Gastroesophageal sphincter (tissue), 4 donors: ENCODE results near the gene DENND6B. TPM values are rescaled to one million over a fixed set of nuclear protein-coding genes. Genes with fewer than 3 reads are reported as not detected.
A peak's percentile ranks its signal among the peaks of the same experiment; 100 is the strongest.
"Not testable (repeated sequence)": the region's sequence is repeated elsewhere in the genome, so short reads cannot be mapped to it uniquely, and the experiment has no call there.

Experiments used
- ATAC-seq: fragments of 150-250 bp; one replicate; pipeline ENCODE4 v1.9.1; 2016; ENCODE audit warnings: mild to moderate bottlenecking, moderate library complexity
- H3K27ac ChIP-seq, 4 donors: fragments of 200-600 bp; sonication (generic) in 3 of 4; 1 replicate in 3 of 4; 2 replicates in 1 of 4; pipeline ENCODE4 v1.5.1; 2016 to 2019
- H3K27me3 ChIP-seq: fragments of 200-600 bp; sonication (generic); one replicate; pipeline ENCODE4 v1.5.1; 2019
- H3K36me3 ChIP-seq, 2 donors: fragments of 200-600 bp; sonication (generic); one replicate each; pipeline ENCODE4 v1.5.1; 2019; ENCODE audit warnings: control low read depth in 1 of 2
- H3K4me1 ChIP-seq, 3 donors: fragments of 200-600 bp; sonication (generic); 1 replicate in 2 of 3; 2 replicates in 1 of 3; pipeline ENCODE4 v1.5.1; 2016 to 2019; ENCODE audit warnings: control low read depth in 2 of 3
- H3K4me3 ChIP-seq, 2 donors: fragments of 200-600 bp; sonication (generic); one replicate each; pipeline ENCODE4 v1.5.1; 2019; ENCODE audit warnings: mild to moderate bottlenecking in 1 of 2, moderate library complexity in 1 of 2
- H3K9me3 ChIP-seq, 3 donors: fragments of 200-600 bp; sonication (generic); one replicate each; pipeline ENCODE4 v1.5.1; 2017 to 2019; ENCODE audit warnings: control low read depth in 2 of 3
- CTCF ChIP-seq, 4 experiments: fragments of 200-600 bp in 2 of 4; fragments of 450-650 bp in 2 of 4; sonication (generic) in 1 of 4; IDR thresholded peaks; one replicate each; pipeline ENCODE4 v1.5.1; 2017 to 2019; ENCODE audit warnings: antibody characterized with exemption in 4 of 4, mild to moderate bottlenecking in 2 of 4, moderate library complexity in 2 of 4
- EP300 ChIP-seq: sonication (generic); formaldehyde crosslinking; IDR thresholded peaks from one replicate; pipeline ENCODE4 v1.6.1; 2017; ENCODE audit warnings: antibody characterized with exemption, mild to moderate bottlenecking
- POLR2A ChIP-seq, 2 donors: fragments of 450-650 bp; IDR thresholded peaks; one replicate each; pipeline ENCODE4 v1.6.1; 2017; ENCODE audit warnings: antibody characterized with exemption in 2 of 2, mild to moderate bottlenecking in 2 of 2, moderate library complexity in 1 of 2
- POLR2AphosphoS5 ChIP-seq: sonication (generic); formaldehyde crosslinking; IDR thresholded peaks from one replicate; pipeline ENCODE4 v1.6.1; 2017; ENCODE audit warnings: antibody characterized with exemption
- WGBS, 2 donors: methylation state at CpG; one replicate each; pipeline ENCODE4 v1.1.5; 2018; ENCODE audit warnings: low coverage in 1 of 2; 5-methylcytosine and 5-hydroxymethylcytosine counted together
- total RNA-seq, 4 donors: library from RNA; depleted of rRNA; stranded (reverse); fragments of >200 nt; gene quantifications; one replicate each; pipeline ENCODE4 v1.1.0, GENCODE V29; 2016

The DENND6B gene
- 1 to 10 TPM; 2.0 to 4.8 (median 2.8) TPM for total RNA-seq

- no peaks in the 10 kb centered on the region for H3K9me3 ChIP-seq
- H3K4me3 ChIP-seq = peak within 1 kb of the TSS; percentile 79 to 87
- ATAC-seq = peak; percentile 98
- no peaks in the 10 kb centered on the region for H3K36me3 ChIP-seq
- 0% methylated on average over 1 of the region's 105 CpGs; no CpG with 5 or more reads in 1 of the 2 donors for WGBS, 2 donors
- TF ChIP-seq EP300 (no peak), POLR2AphosphoS5 (peak; percentile 45), POLR2A (IDR thresholded peaks at IDR 0.05) (peak; percentile 80 to 81), CTCF (IDR thresholded peaks at IDR 0.05) (peak in 3 of 4 experiments; percentile 60 to 97 (median 89))
- H3K27me3 ChIP-seq = no peaks in the 10 kb centered on the region
- peak within 1 kb of the TSS; percentile 87 to 97 (median 96) for H3K27ac ChIP-seq
- peaks cover 0 to 22% (median 10%) of the 10 kb centered on the region in 3 donors for H3K4me1 ChIP-seq
Observed at GRCh38 chr22:50326956-50327710, at the start of gene DENND6B. DENND6B (minus strand) TSS chr22:50327012; CDS start chr22:50326988, 24 bp downstream.

GRCh38 chr22:50376085-50376651 is 49.4 kb upstream of the DENND6B start:
- Histone ChIP-seq H3K36me3 (peaks cover 0 to 84% of the 10 kb centered on the region in 2 donors), H3K9me3 (no peaks in the 10 kb centered on the region), H3K4me3 (no peak overlapping the region), H3K4me1 (no peaks in the 10 kb centered on the region), H3K27me3 (no peaks in the 10 kb centered on the region), H3K27ac (no peak overlapping the region)
- no peak for ATAC-seq
- WGBS, 2 donors = 90 to 95% methylated on average over 2 to 4 of the region's 5 CpGs
- TF ChIP-seq POLR2A (IDR thresholded peaks at IDR 0.05) (no peak), EP300 (no peak), POLR2AphosphoS5 (no peak), CTCF (IDR thresholded peaks at IDR 0.05) (no peak)

- Histone ChIP-seq H3K27ac (no peak overlapping the region), H3K4me1 (peaks cover 0 to 10% (median 2%) of the 10 kb centered on the region in 3 donors), H3K27me3 (no peaks in the 10 kb centered on the region), H3K4me3 (no peak overlapping the region), H3K9me3 (no peaks in the 10 kb centered on the region), H3K36me3 (peaks cover 0 to 65% of the 10 kb centered on the region in 2 donors)
- no peak for ATAC-seq
- no peak for TF ChIP-seq CTCF (IDR thresholded peaks at IDR 0.05)
- WGBS, 2 donors = 100% methylated on average over 1 of the region's 2 CpGs; no CpG with 5 or more reads in 1 of the 2 donors
Observed at GRCh38 chr22:50371101-50371648, 44.4 kb upstream of the DENND6B start.

GRCh38 chr22:50367778-50368500 is 41.1 kb upstream of the DENND6B start:
- Histone ChIP-seq H3K27ac (no peak overlapping the region), H3K27me3 (no peaks in the 10 kb centered on the region), H3K4me3 (no peak overlapping the region), H3K36me3 (peaks cover 0 to 39% of the 10 kb centered on the region in 2 donors), H3K9me3 (no peaks in the 10 kb centered on the region), H3K4me1 (peaks cover 0 to 21% (median 3%) of the 10 kb centered on the region in 3 donors)
- TF ChIP-seq POLR2AphosphoS5 (no peak), EP300 (no peak), POLR2A (IDR thresholded peaks at IDR 0.05) (no peak), CTCF (IDR thresholded peaks at IDR 0.05) (no peak)
- 82 to 85% methylated on average over 10 to 22 of the region's 27 CpGs for WGBS, 2 donors
- no peak for ATAC-seq

- not testable (repeated sequence) for H3K27ac ChIP-seq, H3K4me3 ChIP-seq, ATAC-seq, H3K27me3 ChIP-seq, H3K9me3 ChIP-seq
- Histone ChIP-seq H3K36me3 (peaks cover 0 to 28% of the 10 kb centered on the region in 2 donors), H3K4me1 (peaks cover 0 to 39% (median 3%) of the 10 kb centered on the region in 3 donors)
- WGBS, 2 donors = 88 to 100% methylated on average over 3 to 9 of the region's 11 CpGs
Observed at GRCh38 chr22:50363803-50364194, 37.0 kb upstream of the DENND6B start.
